ENCODE measurements around the gene RPS3. TPM values are rescaled to one million over a fixed set of nuclear protein-coding genes. Genes with fewer than 3 reads are reported as not detected.

Gene RPS3
- total and polyA plus RNA-seq, 9 of the 15 experiments (the other 6 are each of a cell fraction or from before 2014, with no cell fraction given) = 2,700 to 5,771 (median 3,679) TPM

DNA sequence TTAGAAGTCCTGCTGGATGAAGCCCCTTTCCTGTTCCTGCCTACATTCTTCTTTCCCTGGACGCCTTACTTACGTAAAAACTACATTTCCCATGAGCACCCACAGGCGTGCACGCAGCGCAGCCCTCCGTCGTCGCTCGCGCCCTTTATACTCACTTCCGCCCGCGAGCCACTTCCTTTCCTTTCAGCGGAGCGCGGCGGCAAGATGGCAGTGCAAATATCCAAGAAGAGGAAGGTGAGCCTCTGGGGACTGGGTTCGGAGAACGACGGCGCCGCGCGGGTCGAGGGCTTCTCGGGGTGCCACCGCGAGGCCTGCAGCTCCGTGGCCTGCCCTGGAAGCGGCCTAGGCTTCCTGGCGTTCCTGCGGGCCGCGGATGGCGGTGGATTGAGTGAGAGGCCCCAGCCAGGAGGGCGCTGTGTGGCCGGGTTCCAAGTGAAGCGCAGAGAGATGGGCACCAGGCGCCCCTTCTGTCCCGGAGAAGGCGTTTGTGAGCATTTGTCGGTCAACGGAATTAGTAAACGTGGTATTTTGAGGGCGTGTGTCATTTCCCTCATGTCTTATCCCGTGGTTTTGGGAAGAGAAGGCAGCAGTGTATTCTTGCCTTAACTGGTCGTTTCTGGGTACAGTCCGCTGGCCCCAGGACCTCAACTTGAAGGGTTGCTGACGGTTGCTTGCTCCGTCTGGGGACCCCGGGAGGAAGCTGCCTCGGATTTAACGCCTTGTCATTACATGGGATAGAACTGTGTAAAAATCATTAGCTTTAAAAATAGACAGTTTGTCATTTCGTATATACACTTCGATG, at the start of gene RPS3 (continued):
- TF ChIP-seq HNRNPK (IDR thresholded peaks at IDR 0.05; ENCODE audit: low read depth, low read length, poor library complexity, severe bottlenecking) = no peak
- TF ChIP-seq HES1 (IDR thresholded peaks at IDR 0.05; ENCODE audit: low read depth) = no peak
- TF ChIP-seq PHB2 (IDR thresholded peaks at IDR 0.05; ENCODE audit: low read depth) = no peak
- no peak for TF ChIP-seq ZNF347 (CRISPR knock-in tag; IDR thresholded peaks at IDR 0.05; ENCODE audit: low read depth)
- no peak for TF ChIP-seq TFE3 (CRISPR knock-in tag; IDR thresholded peaks at IDR 0.05)
- no peak for TF ChIP-seq YBX1 (IDR thresholded peaks at IDR 0.05)
- TF ChIP-seq RAD51 (IDR thresholded peaks at IDR 0.05; ENCODE audit: borderline replicate concordance, low read depth) = no peak
- no peak for TF ChIP-seq ZNF133 (CRISPR knock-in tag; IDR thresholded peaks at IDR 0.05)
- TF ChIP-seq CSDE1 (IDR thresholded peaks at IDR 0.05) = peak in 1 of 2 experiments; percentile 66; a peak in 2 of 4 replicates
- no peak for TF ChIP-seq HDAC3 (IDR thresholded peaks at IDR 0.05; ENCODE audit: borderline replicate concordance, partially characterized antibody)
- TF ChIP-seq GTF2A2 (tag; IDR thresholded peaks at IDR 0.05) = peak; percentile 86
- no peak for TF ChIP-seq ZNF280A (IDR thresholded peaks at IDR 0.05; ENCODE audit: low read depth, partially characterized antibody)
- no peak for TF ChIP-seq RBM15 (IDR thresholded peaks at IDR 0.05; ENCODE audit: insufficient read depth, low read length)
- peak; percentile 67; the same call in 1 of the 2 replicates for TF ChIP-seq CAMTA2 (CRISPR knock-in tag; conservative IDR thresholded peaks at IDR 0.05)
- TF ChIP-seq PCBP2 (IDR thresholded peaks at IDR 0.05; ENCODE audit: low read depth, low read length, poor library complexity, severe bottlenecking) = no peak
- no peak for TF ChIP-seq MAFK (IDR thresholded peaks at IDR 0.05; ENCODE audit: low read length)
- no peak for TF ChIP-seq KDM1A (IDR thresholded peaks at IDR 0.05)
- TF ChIP-seq, protein P1, sequence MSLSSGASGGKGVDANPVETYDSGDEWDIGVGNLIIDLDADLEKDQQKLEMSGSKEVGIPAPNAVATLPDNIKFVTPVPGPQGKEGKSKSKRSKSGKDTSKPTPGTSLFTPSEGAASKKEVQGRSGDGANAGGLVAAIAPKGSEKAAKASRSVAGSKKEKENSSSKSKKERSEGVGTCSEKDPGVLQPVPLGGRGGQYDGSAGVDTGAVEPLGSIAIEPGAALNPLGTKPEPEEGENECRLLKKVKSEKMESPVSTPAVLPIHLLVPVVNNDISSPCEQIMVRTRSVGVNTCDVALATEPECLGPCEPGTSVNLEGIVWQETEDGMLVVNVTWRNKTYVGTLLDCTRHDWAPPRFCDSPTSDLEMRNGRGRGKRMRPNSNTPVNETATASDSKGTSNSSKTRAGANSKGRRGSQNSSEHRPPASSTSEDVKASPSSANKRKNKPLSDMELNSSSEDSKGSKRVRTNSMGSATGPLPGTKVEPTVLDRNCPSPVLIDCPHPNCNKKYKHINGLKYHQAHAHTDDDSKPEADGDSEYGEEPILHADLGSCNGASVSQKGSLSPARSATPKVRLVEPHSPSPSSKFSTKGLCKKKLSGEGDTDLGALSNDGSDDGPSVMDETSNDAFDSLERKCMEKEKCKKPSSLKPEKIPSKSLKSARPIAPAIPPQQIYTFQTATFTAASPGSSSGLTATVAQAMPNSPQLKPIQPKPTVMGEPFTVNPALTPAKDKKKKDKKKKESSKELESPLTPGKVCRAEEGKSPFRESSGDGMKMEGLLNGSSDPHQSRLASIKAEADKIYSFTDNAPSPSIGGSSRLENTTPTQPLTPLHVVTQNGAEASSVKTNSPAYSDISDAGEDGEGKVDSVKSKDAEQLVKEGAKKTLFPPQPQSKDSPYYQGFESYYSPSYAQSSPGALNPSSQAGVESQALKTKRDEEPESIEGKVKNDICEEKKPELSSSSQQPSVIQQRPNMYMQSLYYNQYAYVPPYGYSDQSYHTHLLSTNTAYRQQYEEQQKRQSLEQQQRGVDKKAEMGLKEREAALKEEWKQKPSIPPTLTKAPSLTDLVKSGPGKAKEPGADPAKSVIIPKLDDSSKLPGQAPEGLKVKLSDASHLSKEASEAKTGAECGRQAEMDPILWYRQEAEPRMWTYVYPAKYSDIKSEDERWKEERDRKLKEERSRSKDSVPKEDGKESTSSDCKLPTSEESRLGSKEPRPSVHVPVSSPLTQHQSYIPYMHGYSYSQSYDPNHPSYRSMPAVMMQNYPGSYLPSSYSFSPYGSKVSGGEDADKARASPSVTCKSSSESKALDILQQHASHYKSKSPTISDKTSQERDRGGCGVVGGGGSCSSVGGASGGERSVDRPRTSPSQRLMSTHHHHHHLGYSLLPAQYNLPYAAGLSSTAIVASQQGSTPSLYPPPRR (CRISPR knock-in tag; IDR thresholded peaks at IDR 0.05; ENCODE audit: borderline replicate concordance) = 0 out of 2 replicates have a peak, but pooled peaks have one; percentile 18
- no peak for TF ChIP-seq MAFG (tag; conservative IDR thresholded peaks at IDR 0.05)
- TF ChIP-seq SMARCC2 (IDR thresholded peaks at IDR 0.05; ENCODE audit: low read depth) = peak; percentile 63; the same call in 1 of the 2 replicates

Data from K562 (cell line).